ENCODE measurements around the gene ETV6.

The ETV6 gene

GRCh38 chr12:11929714-11930113, 280.2 kb downstream of the ETV6 start:
- DNase-seq (ENCODE audit: low spot score), result no peak

- DNase-seq (ENCODE audit: low spot score), result no peak
Observed at GRCh38 chr12:11939223-11939622, 289.7 kb downstream of the ETV6 start.

GRCh38 chr12:11941606-11942337, 292.3 kb downstream of the ETV6 start:
- no peak for DNase-seq (ENCODE audit: low spot score)

- no peak for DNase-seq (ENCODE audit: low spot score)
Observed at GRCh38 chr12:11943919-11944700, 294.6 kb downstream of the ETV6 start.

Data from RKO (cell line).